Measurements from ENCODE around the gene SGCE.

SGCE gene

DNA sequence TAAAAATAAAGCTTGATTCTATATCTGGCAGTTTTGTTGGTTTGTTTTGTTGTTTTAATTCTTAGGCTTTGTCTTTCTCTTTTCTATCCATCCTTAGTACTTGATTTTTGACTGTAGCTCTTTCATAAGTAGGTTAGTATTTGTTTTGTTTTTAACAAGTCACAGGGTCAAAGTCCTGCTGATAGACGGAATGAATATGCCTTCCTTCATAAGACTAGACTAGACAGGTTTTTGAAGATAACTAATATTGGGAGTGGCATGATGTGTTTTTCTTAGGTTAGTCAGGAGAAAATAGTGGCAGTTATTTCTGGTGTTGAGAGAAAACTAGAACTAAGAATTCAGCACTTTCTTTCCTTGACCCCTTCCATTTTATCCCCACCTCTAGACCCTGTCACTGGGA, 96.0 kb downstream of the SGCE start:
- Mint-ChIP-seq H3K27me3 (no peaks in the 10 kb centered on the region), H3K36me3 (peaks cover 10% of the 10 kb centered on the region), H3K4me1 (peaks cover 11% of the 10 kb centered on the region), H3K27ac (no peak overlapping the region), H3K4me3 (no peak overlapping the region), H3K9me3 (no peaks in the 10 kb centered on the region)
- ATAC-seq (ENCODE audit: low read depth) (no peak), DNase-seq (ENCODE audit: low spot score in 2 of 2) (no peak)

DNA sequence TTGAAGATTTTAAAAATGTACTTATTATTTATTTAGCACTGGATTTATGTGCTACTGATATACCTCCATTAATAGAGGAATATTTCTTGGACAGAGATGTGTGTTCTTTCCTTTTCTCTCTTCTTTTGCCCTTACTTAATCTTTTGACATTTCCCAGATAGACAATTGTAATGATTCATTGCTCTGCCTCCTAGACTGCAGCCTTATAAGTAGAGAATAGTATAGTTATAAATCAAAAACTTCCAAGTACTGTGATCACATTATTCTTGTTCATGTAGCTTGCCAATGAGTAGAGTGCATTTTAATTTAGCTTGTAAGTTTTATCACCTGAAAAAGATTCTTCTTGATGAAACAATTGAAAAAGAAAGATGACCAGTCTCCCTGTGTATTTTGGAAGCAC, 98.7 kb downstream of the SGCE start:
- ATAC-seq (ENCODE audit: low read depth): no peak
- Mint-ChIP-seq H3K27ac (no peak overlapping the region), H3K36me3 (peaks cover 14% of the 10 kb centered on the region), H3K4me1 (peaks cover 13% of the 10 kb centered on the region), H3K4me3 (no peak overlapping the region), H3K27me3 (no peaks in the 10 kb centered on the region), H3K9me3 (no peaks in the 10 kb centered on the region)
- DNase-seq (ENCODE audit: low spot score in 2 of 2): no peak

DNA sequence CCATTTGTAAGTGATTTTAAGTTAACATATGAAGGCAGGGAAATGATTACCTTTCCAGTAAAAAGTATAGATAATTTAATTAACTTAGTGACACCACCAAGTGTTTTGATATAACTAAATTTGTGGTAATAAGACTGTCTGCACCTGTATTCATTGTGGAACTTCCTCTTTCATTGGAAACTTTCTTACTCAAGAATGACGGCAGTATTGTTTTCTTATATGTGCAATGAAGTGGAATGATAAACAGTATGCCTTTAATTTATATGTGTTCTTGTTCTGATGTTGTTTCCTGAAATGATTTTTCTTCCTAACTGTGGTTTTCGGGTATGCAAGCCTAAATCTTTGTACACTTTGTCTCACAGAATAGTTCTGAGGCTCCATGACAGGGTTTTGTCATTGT, 99.9 kb downstream of the SGCE start:
- peak in 1 of 2 donors; percentile 21 for DNase-seq (ENCODE audit: low spot score in 2 of 2)
- Mint-ChIP-seq H3K4me1 (peaks cover 13% of the 10 kb centered on the region), H3K9me3 (no peaks in the 10 kb centered on the region), H3K36me3 (peaks cover 12% of the 10 kb centered on the region), H3K4me3 (peak overlapping the region; percentile 57), H3K27me3 (no peaks in the 10 kb centered on the region), H3K27ac (peak overlapping the region; percentile 68)
- peak; percentile 98 for ATAC-seq (ENCODE audit: low read depth)

DNA sequence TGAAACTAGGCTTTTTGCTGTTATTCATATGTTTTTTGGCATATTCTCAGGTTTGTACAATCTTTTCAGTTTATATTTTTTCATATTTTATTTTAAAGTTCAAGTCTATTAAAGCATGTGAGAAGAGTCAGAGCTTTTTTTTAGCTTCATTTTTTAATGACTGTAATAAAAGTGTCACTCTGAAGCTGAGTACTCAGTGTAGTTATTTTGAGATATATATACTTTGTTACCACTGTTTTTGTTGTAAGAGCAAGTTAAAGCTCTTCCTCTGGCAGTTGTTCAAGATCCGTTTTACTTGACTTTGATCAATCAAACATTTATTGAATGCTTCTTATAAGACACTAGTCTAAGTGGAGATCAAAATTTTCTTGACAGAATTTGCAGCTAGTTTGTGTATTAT, 108.8 kb downstream of the SGCE start:
- Mint-ChIP-seq H3K27me3 (no peaks in the 10 kb centered on the region), H3K9me3 (no peaks in the 10 kb centered on the region)
- DNase-seq (ENCODE audit: low spot score in 2 of 2): no peak

DNA sequence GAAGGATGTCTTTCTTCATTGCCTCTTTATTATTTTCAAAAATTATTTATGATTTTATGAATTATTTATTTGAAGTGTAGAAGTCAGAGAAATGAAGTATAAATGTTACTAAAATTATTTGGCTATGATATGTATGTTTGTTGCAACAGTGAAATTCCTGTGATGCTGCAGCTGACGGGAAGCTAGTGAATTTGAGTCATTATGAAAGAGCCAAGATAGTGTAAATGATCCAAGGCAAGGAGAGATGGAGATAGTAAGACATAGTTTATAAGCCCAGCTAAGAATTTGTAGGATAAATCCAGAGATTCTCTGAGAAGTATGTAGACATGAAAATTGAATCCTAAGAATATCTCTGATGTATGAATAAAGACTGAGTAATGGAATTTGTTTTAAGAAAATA, 115.5 kb downstream of the SGCE start:
- ATAC-seq (ENCODE audit: low read depth) (no peak), DNase-seq (ENCODE audit: low spot score in 2 of 2) (no peak)
- no peaks in the 10 kb centered on the region for H3K27me3 Mint-ChIP-seq
- H3K36me3 Mint-ChIP-seq: peaks cover 7% of the 10 kb centered on the region
- no peak overlapping the region for H3K27ac Mint-ChIP-seq
- H3K4me1 Mint-ChIP-seq: no peaks in the 10 kb centered on the region
- H3K4me3 Mint-ChIP-seq: no peak overlapping the region
- no peaks in the 10 kb centered on the region for H3K9me3 Mint-ChIP-seq

More for the DNA sequence above, 108.8 kb downstream of the SGCE start:
- Mint-ChIP-seq H3K4me1 (no peaks in the 10 kb centered on the region), H3K27ac (no peak overlapping the region), H3K36me3 (peaks cover 12% of the 10 kb centered on the region), H3K4me3 (no peak overlapping the region)
- ATAC-seq (ENCODE audit: low read depth): no peak
